Measurements from ENCODE around the gene TBC1D19.
"Not testable (repeated sequence)": the region's sequence is repeated elsewhere in the genome, so short reads cannot be mapped to it uniquely, and the experiment has no call there.

TBC1D19 gene

GRCh38 chr4:26619784-26620183 is 35.9 kb downstream of the TBC1D19 start:
- DNase-seq (ENCODE audit: insufficient read length, low spot score): no peak

GRCh38 chr4:26621366-26621765 is 37.5 kb downstream of the TBC1D19 start:
- TF ChIP-seq PAX5 (IDR thresholded peaks at IDR 0.05; ENCODE audit: insufficient read depth, low read length, severe bottlenecking) (no peak), TAF1 (IDR thresholded peaks at IDR 0.05; ENCODE audit: low read depth, low read length) (no peak), POLR2AphosphoS5 (IDR thresholded peaks at IDR 0.05; ENCODE audit: low read depth, low read length) (no peak), SPI1 (IDR thresholded peaks at IDR 0.05; ENCODE audit: low read depth, low read length) (no peak), POLR2A (IDR thresholded peaks at IDR 0.05; ENCODE audit: low read depth, low read length) (no peak), POU2F2 (IDR thresholded peaks at IDR 0.05; ENCODE audit: low read depth, low read length) (no peak)
- DNase-seq (ENCODE audit: insufficient read length, low spot score) (no peak), FAIRE-seq (no peak)

More at GRCh38 chr4:26619784-26620183, 35.9 kb downstream of the TBC1D19 start:
- FAIRE-seq: no peak
- TF ChIP-seq POU2F2 (IDR thresholded peaks at IDR 0.05; ENCODE audit: low read depth, low read length): no peak
- TF ChIP-seq PAX5 (IDR thresholded peaks at IDR 0.05; ENCODE audit: insufficient read depth, low read length, severe bottlenecking): no peak
- no peak for TF ChIP-seq TAF1 (IDR thresholded peaks at IDR 0.05; ENCODE audit: low read depth, low read length)
- TF ChIP-seq POLR2AphosphoS5 (IDR thresholded peaks at IDR 0.05; ENCODE audit: low read depth, low read length): no peak
- TF ChIP-seq POLR2A (IDR thresholded peaks at IDR 0.05; ENCODE audit: low read depth, low read length): no peak
- TF ChIP-seq SPI1 (IDR thresholded peaks at IDR 0.05; ENCODE audit: low read depth, low read length): no peak

- no peak for FAIRE-seq
- no peak for DNase-seq (ENCODE audit: insufficient read length, low spot score)
- TF ChIP-seq POLR2AphosphoS5 (IDR thresholded peaks at IDR 0.05; ENCODE audit: low read depth, low read length) (no peak), SPI1 (IDR thresholded peaks at IDR 0.05; ENCODE audit: low read depth, low read length) (no peak), TAF1 (IDR thresholded peaks at IDR 0.05; ENCODE audit: low read depth, low read length) (no peak), POLR2A (IDR thresholded peaks at IDR 0.05; ENCODE audit: low read depth, low read length) (no peak), POU2F2 (IDR thresholded peaks at IDR 0.05; ENCODE audit: low read depth, low read length) (no peak), PAX5 (IDR thresholded peaks at IDR 0.05; ENCODE audit: insufficient read depth, low read length, severe bottlenecking) (no peak)
Measured at GRCh38 chr4:26622913-26623312, 39.0 kb downstream of the TBC1D19 start.

GRCh38 chr4:26626658-26627057 is 42.8 kb downstream of the TBC1D19 start:
- FAIRE-seq; DNase-seq (ENCODE audit: insufficient read length, low spot score): not testable (repeated sequence)

- TF ChIP-seq POLR2AphosphoS5 (IDR thresholded peaks at IDR 0.05; ENCODE audit: low read depth, low read length) (no peak), POLR2A (IDR thresholded peaks at IDR 0.05; ENCODE audit: low read depth, low read length) (no peak), POU2F2 (IDR thresholded peaks at IDR 0.05; ENCODE audit: low read depth, low read length) (no peak), TAF1 (IDR thresholded peaks at IDR 0.05; ENCODE audit: low read depth, low read length) (no peak), PAX5 (IDR thresholded peaks at IDR 0.05; ENCODE audit: insufficient read depth, low read length, severe bottlenecking) (no peak), SPI1 (IDR thresholded peaks at IDR 0.05; ENCODE audit: low read depth, low read length) (no peak)
- no peak for FAIRE-seq
- DNase-seq (ENCODE audit: insufficient read length, low spot score): no peak
Measured at GRCh38 chr4:26632916-26633315, 49.0 kb downstream of the TBC1D19 start.

GRCh38 chr4:26634237-26634636 is 50.4 kb downstream of the TBC1D19 start:
- TF ChIP-seq POLR2AphosphoS5 (IDR thresholded peaks at IDR 0.05; ENCODE audit: low read depth, low read length) (no peak), SPI1 (IDR thresholded peaks at IDR 0.05; ENCODE audit: low read depth, low read length) (no peak), PAX5 (IDR thresholded peaks at IDR 0.05; ENCODE audit: insufficient read depth, low read length, severe bottlenecking) (no peak), POU2F2 (IDR thresholded peaks at IDR 0.05; ENCODE audit: low read depth, low read length) (no peak)
- no peak for FAIRE-seq

GRCh38 chr4:26636458-26636857 is 52.6 kb downstream of the TBC1D19 start:
- no peak for TF ChIP-seq PAX5 (IDR thresholded peaks at IDR 0.05; ENCODE audit: insufficient read depth, low read length, severe bottlenecking)
- no peak for TF ChIP-seq POLR2AphosphoS5 (IDR thresholded peaks at IDR 0.05; ENCODE audit: low read depth, low read length)
- no peak for TF ChIP-seq POU2F2 (IDR thresholded peaks at IDR 0.05; ENCODE audit: low read depth, low read length)
- no peak for TF ChIP-seq TAF1 (IDR thresholded peaks at IDR 0.05; ENCODE audit: low read depth, low read length)
- no peak for TF ChIP-seq POLR2A (IDR thresholded peaks at IDR 0.05; ENCODE audit: low read depth, low read length)
- no peak for TF ChIP-seq SPI1 (IDR thresholded peaks at IDR 0.05; ENCODE audit: low read depth, low read length)
- DNase-seq (ENCODE audit: insufficient read length, low spot score) (no peak), FAIRE-seq (no peak)

More at GRCh38 chr4:26634237-26634636, 50.4 kb downstream of the TBC1D19 start:
- no peak for DNase-seq (ENCODE audit: insufficient read length, low spot score)

GRCh38 chr4:26640639-26641038 is 56.8 kb downstream of the TBC1D19 start:
- not testable (repeated sequence) for FAIRE-seq; DNase-seq (ENCODE audit: insufficient read length, low spot score)

GRCh38 chr4:26647523-26648224 is 63.8 kb downstream of the TBC1D19 start:
- DNase-seq (ENCODE audit: insufficient read length, low spot score) (no peak), FAIRE-seq (no peak)

GRCh38 chr4:26648260-26648659 is 64.4 kb downstream of the TBC1D19 start:
- TF ChIP-seq POU2F2 (IDR thresholded peaks at IDR 0.05; ENCODE audit: low read depth, low read length): no peak
- TF ChIP-seq PAX5 (IDR thresholded peaks at IDR 0.05; ENCODE audit: insufficient read depth, low read length, severe bottlenecking): no peak
- TF ChIP-seq TAF1 (IDR thresholded peaks at IDR 0.05; ENCODE audit: low read depth, low read length): no peak
- TF ChIP-seq POLR2AphosphoS5 (IDR thresholded peaks at IDR 0.05; ENCODE audit: low read depth, low read length): no peak
- TF ChIP-seq SPI1 (IDR thresholded peaks at IDR 0.05; ENCODE audit: low read depth, low read length): no peak
- TF ChIP-seq POLR2A (IDR thresholded peaks at IDR 0.05; ENCODE audit: low read depth, low read length): no peak
- FAIRE-seq (no peak), DNase-seq (ENCODE audit: insufficient read length, low spot score) (no peak)

More at GRCh38 chr4:26647523-26648224, 63.8 kb downstream of the TBC1D19 start:
- TF ChIP-seq PAX5 (IDR thresholded peaks at IDR 0.05; ENCODE audit: insufficient read depth, low read length, severe bottlenecking): no peak
- no peak for TF ChIP-seq POU2F2 (IDR thresholded peaks at IDR 0.05; ENCODE audit: low read depth, low read length)
- TF ChIP-seq POLR2A (IDR thresholded peaks at IDR 0.05; ENCODE audit: low read depth, low read length): no peak
- TF ChIP-seq POLR2AphosphoS5 (IDR thresholded peaks at IDR 0.05; ENCODE audit: low read depth, low read length): no peak
- no peak for TF ChIP-seq TAF1 (IDR thresholded peaks at IDR 0.05; ENCODE audit: low read depth, low read length)
- TF ChIP-seq SPI1 (IDR thresholded peaks at IDR 0.05; ENCODE audit: low read depth, low read length): no peak
